CD4-positive, CD25-positive, alpha-beta regulatory T cell (primary cell): ENCODE measurements around the gene TRPC4AP. TPM values are rescaled to one million over a fixed set of nuclear protein-coding genes. Genes with fewer than 3 reads are reported as not detected.
"Not testable (repeated sequence)": the region's sequence is repeated elsewhere in the genome, so short reads cannot be mapped to it uniquely, and the experiment has no call there.

Experiments used
- ATAC-seq, 2 donors: fragments of 150-1000 bp; cut with Tn5 transposase; one replicate each; pipeline ENCODE4 v1.10.0; 2021; ENCODE audit warnings: low read depth in 2 of 2, moderate number of reproducible peaks in 2 of 2, moderate library complexity in 1 of 2
- DNase-seq, 3 donors: peaks; one replicate each; pipeline versions ENCODE4 v3.0.0 to v3.0.0-alpha.2; 2012 to 2022; ENCODE audit warnings: mixed read lengths in 1 of 3
- H3K27ac ChIP-seq: one replicate; pipeline ENCODE4 v1.7.0; 2013; ENCODE audit warnings: mild to moderate bottlenecking, low read length; ENCODE audit not compliant: insufficient read depth, poor library complexity, severe bottlenecking
- H3K27me3 ChIP-seq: one replicate; pipeline ENCODE4 v1.7.0; 2013; ENCODE audit warnings: low read length; ENCODE audit not compliant: control insufficient read depth, insufficient read depth
- H3K36me3 ChIP-seq: one replicate; pipeline ENCODE4 v1.7.0; 2013; ENCODE audit warnings: mild to moderate bottlenecking, low read length, moderate library complexity; ENCODE audit not compliant: control insufficient read depth, insufficient read depth
- H3K4me1 ChIP-seq: 2 replicates; pipeline ENCODE4 v1.7.0; 2013; ENCODE audit warnings: mild to moderate bottlenecking, low read length; ENCODE audit not compliant: insufficient read depth, control insufficient read depth, poor library complexity, severe bottlenecking
- H3K4me3 ChIP-seq: one replicate; pipeline ENCODE4 v1.7.0; 2013; ENCODE audit warnings: low read depth, mild to moderate bottlenecking, low read length, moderate library complexity
- H3K9me3 ChIP-seq, 2 experiments: 1 replicate in 1 of 2; 2 replicates in 1 of 2; pipeline ENCODE4 v1.7.0; 2013; ENCODE audit warnings: low read length in 2 of 2, mild to moderate bottlenecking in 1 of 2, moderate library complexity in 1 of 2; ENCODE audit not compliant: control insufficient read depth in 2 of 2
- H3K27ac Mint-ChIP-seq, 3 donors: one replicate each; pipeline ENCODE4 v1.8.0; 2020 to 2022; ENCODE audit warnings: mild to moderate bottlenecking in 3 of 3, mixed read lengths in 3 of 3, moderate library complexity in 2 of 3
- H3K27me3 Mint-ChIP-seq: one replicate; pipeline ENCODE4 v1.8.0; 2022; ENCODE audit warnings: mild to moderate bottlenecking, mixed read lengths
- H3K36me3 Mint-ChIP-seq: one replicate; pipeline ENCODE4 v1.8.0; 2020; ENCODE audit warnings: mixed read lengths
- H3K4me1 Mint-ChIP-seq, 4 donors: one replicate each; pipeline ENCODE4 v1.8.0; 2020 to 2022; ENCODE audit warnings: mixed read lengths in 4 of 4, mild to moderate bottlenecking in 1 of 4
- H3K4me3 Mint-ChIP-seq, 4 donors: one replicate each; pipeline ENCODE4 v1.8.0; 2020 to 2022; ENCODE audit warnings: mild to moderate bottlenecking in 4 of 4, mixed read lengths in 4 of 4, moderate library complexity in 3 of 4
- H3K9me3 Mint-ChIP-seq, 7 donors: one replicate each; pipeline ENCODE4 v1.8.0; 2020 to 2022; ENCODE audit warnings: mixed read lengths in 7 of 7, mild to moderate bottlenecking in 3 of 7, moderate library complexity in 2 of 7
- polyA plus RNA-seq, 4 donors: library from polyadenylated mRNA; unstranded; fragments of 300-500 nt; fragmentation: Illumina TruSeq; gene quantifications; one replicate each; pipeline ENCODE4 v1.2.3, GENCODE V29; 2021
- total RNA-seq: library from RNA; stranded (reverse); gene quantifications from one replicate; pipeline ENCODE4 v1.2.3, GENCODE V29; 2022

Gene TRPC4AP
- total and polyA plus RNA-seq, 5 donors from 2014 or later = 58.7 to 76.4 (median 61.2) TPM

GRCh38 chr20:35052616-35053015 is 40.0 kb downstream of the TRPC4AP start:
- not testable (repeated sequence) for H3K4me3 ChIP-seq, H3K4me3 Mint-ChIP-seq, H3K27ac ChIP-seq, H3K9me3 ChIP-seq, H3K27me3 ChIP-seq, H3K27me3 Mint-ChIP-seq, H3K9me3 Mint-ChIP-seq, DNase-seq, ATAC-seq
- Mint-ChIP-seq H3K36me3 (peaks cover 37% of the 10 kb centered on the region), H3K27ac (peak overlapping the region in 1 of 3 donors; percentile 32), H3K4me1 (peaks cover 21 to 37% (median 25%) of the 10 kb centered on the region in 4 donors)
- H3K4me1 ChIP-seq = peaks cover 10% of the 10 kb centered on the region
- H3K36me3 ChIP-seq = peaks cover 55% of the 10 kb centered on the region

GRCh38 chr20:35049776-35050352 is 42.7 kb downstream of the TRPC4AP start:
- H3K27ac Mint-ChIP-seq = peak overlapping the region in 1 of 3 donors; percentile 67
- peaks cover 62% of the 10 kb centered on the region for H3K36me3 ChIP-seq

GRCh38 chr20:35048739-35049138 is 43.9 kb downstream of the TRPC4AP start:
- Histone ChIP-seq H3K9me3 (no peaks in the 10 kb centered on the region), H3K36me3 (peaks cover 57% of the 10 kb centered on the region), H3K4me1 (no peaks in the 10 kb centered on the region), H3K4me3 (no peak overlapping the region), H3K27me3 (no peaks in the 10 kb centered on the region), H3K27ac (no peak overlapping the region)
- H3K9me3 Mint-ChIP-seq = no peaks in the 10 kb centered on the region
- ATAC-seq = no peak
- H3K36me3 Mint-ChIP-seq = peaks cover 35% of the 10 kb centered on the region
- no peak for DNase-seq
- no peaks in the 10 kb centered on the region for H3K27me3 Mint-ChIP-seq
- no peak overlapping the region for H3K27ac Mint-ChIP-seq
- peaks cover 2 to 17% (median 7%) of the 10 kb centered on the region in 4 donors for H3K4me1 Mint-ChIP-seq
- H3K4me3 Mint-ChIP-seq = no peak overlapping the region

More at GRCh38 chr20:35049776-35050352, 42.7 kb downstream of the TRPC4AP start:
- ATAC-seq (no peak), DNase-seq (peak in 1 of 3 donors; percentile 42)
- Mint-ChIP-seq H3K9me3 (no peaks in the 10 kb centered on the region), H3K36me3 (peaks cover 39% of the 10 kb centered on the region), H3K4me1 (peaks cover 6 to 16% (median 10%) of the 10 kb centered on the region in 4 donors), H3K4me3 (no peak overlapping the region), H3K27me3 (no peaks in the 10 kb centered on the region)
- H3K4me1 ChIP-seq = no peaks in the 10 kb centered on the region
- H3K27me3 ChIP-seq = no peaks in the 10 kb centered on the region
- H3K4me3 ChIP-seq = no peak overlapping the region
- no peaks in the 10 kb centered on the region for H3K9me3 ChIP-seq
- H3K27ac ChIP-seq = no peak overlapping the region

GRCh38 chr20:35042268-35042667 is 50.3 kb downstream of the TRPC4AP start:
- H3K4me3 ChIP-seq = no peak overlapping the region
- H3K4me1 ChIP-seq = no peaks in the 10 kb centered on the region
- H3K27ac Mint-ChIP-seq = no peak overlapping the region
- DNase-seq = no peak
- H3K4me1 Mint-ChIP-seq = peaks cover 3 to 16% (median 13%) of the 10 kb centered on the region in 4 donors
- H3K9me3 ChIP-seq = no peaks in the 10 kb centered on the region
- no peaks in the 10 kb centered on the region for H3K27me3 ChIP-seq
- H3K27ac ChIP-seq = no peak overlapping the region
- H3K36me3 ChIP-seq = peaks cover 58% of the 10 kb centered on the region
- H3K9me3 Mint-ChIP-seq = no peaks in the 10 kb centered on the region
- peaks cover 27% of the 10 kb centered on the region for H3K36me3 Mint-ChIP-seq
- no peak for ATAC-seq
- no peak overlapping the region for H3K4me3 Mint-ChIP-seq
- no peaks in the 10 kb centered on the region for H3K27me3 Mint-ChIP-seq

- Mint-ChIP-seq H3K9me3 (no peaks in the 10 kb centered on the region), H3K36me3 (peaks cover 21% of the 10 kb centered on the region)
These were observed 52.0 kb downstream of the TRPC4AP start for GRCh38 chr20:35040646-35041045.

GRCh38 chr20:35039846-35040489 is 52.6 kb downstream of the TRPC4AP start:
- H3K4me1 ChIP-seq = no peaks in the 10 kb centered on the region
- H3K27me3 Mint-ChIP-seq = no peaks in the 10 kb centered on the region
- H3K36me3 Mint-ChIP-seq = peaks cover 22% of the 10 kb centered on the region
- ATAC-seq (no peak), DNase-seq (no peak)
- no peaks in the 10 kb centered on the region for H3K9me3 Mint-ChIP-seq
- H3K27ac Mint-ChIP-seq = peak overlapping the region in 1 of 3 donors; percentile 29
- H3K4me3 Mint-ChIP-seq = no peak overlapping the region
- H3K27me3 ChIP-seq = no peaks in the 10 kb centered on the region
- no peak overlapping the region for H3K27ac ChIP-seq
- H3K9me3 ChIP-seq = no peaks in the 10 kb centered on the region
- peaks cover 3 to 16% (median 13%) of the 10 kb centered on the region in 4 donors for H3K4me1 Mint-ChIP-seq
- no peak overlapping the region for H3K4me3 ChIP-seq
- H3K36me3 ChIP-seq = peaks cover 54% of the 10 kb centered on the region

More at GRCh38 chr20:35040646-35041045, 52.0 kb downstream of the TRPC4AP start:
- Histone ChIP-seq H3K27me3 (no peaks in the 10 kb centered on the region), H3K36me3 (peaks cover 53% of the 10 kb centered on the region), H3K9me3 (no peaks in the 10 kb centered on the region), H3K4me3 (no peak overlapping the region), H3K27ac (no peak overlapping the region), H3K4me1 (no peaks in the 10 kb centered on the region)
- peaks cover 3 to 16% (median 12%) of the 10 kb centered on the region in 4 donors for H3K4me1 Mint-ChIP-seq
- ATAC-seq = no peak
- no peaks in the 10 kb centered on the region for H3K27me3 Mint-ChIP-seq
- no peak overlapping the region for H3K27ac Mint-ChIP-seq
- DNase-seq = no peak
- H3K4me3 Mint-ChIP-seq = no peak overlapping the region

- DNase-seq (no peak), ATAC-seq (no peak)
- H3K9me3 ChIP-seq = no peaks in the 10 kb centered on the region
- H3K27ac Mint-ChIP-seq = peak overlapping the region in 2 of 3 donors; percentile 20 to 29
- no peaks in the 10 kb centered on the region for H3K27me3 ChIP-seq
- H3K4me3 ChIP-seq = no peak overlapping the region
- H3K27ac ChIP-seq = no peak overlapping the region
- H3K4me1 Mint-ChIP-seq = peaks cover 3 to 16% (median 13%) of the 10 kb centered on the region in 4 donors
- no peaks in the 10 kb centered on the region for H3K4me1 ChIP-seq
- H3K27me3 Mint-ChIP-seq = no peaks in the 10 kb centered on the region
- peaks cover 23% of the 10 kb centered on the region for H3K36me3 Mint-ChIP-seq
- no peak overlapping the region for H3K4me3 Mint-ChIP-seq
- H3K9me3 Mint-ChIP-seq = no peaks in the 10 kb centered on the region
- H3K36me3 ChIP-seq = peaks cover 59% of the 10 kb centered on the region
These were observed 53.5 kb downstream of the TRPC4AP start for GRCh38 chr20:35039146-35039545.

- Mint-ChIP-seq H3K27me3 (no peaks in the 10 kb centered on the region), H3K9me3 (no peaks in the 10 kb centered on the region), H3K27ac (no peak overlapping the region), H3K4me1 (peaks cover 0 to 6% (median 3%) of the 10 kb centered on the region in 4 donors), H3K36me3 (peaks cover 25% of the 10 kb centered on the region), H3K4me3 (no peak overlapping the region)
- Histone ChIP-seq H3K36me3 (peaks cover 62% of the 10 kb centered on the region), H3K27me3 (no peaks in the 10 kb centered on the region), H3K9me3 (no peaks in the 10 kb centered on the region), H3K4me3 (no peak overlapping the region), H3K4me1 (no peaks in the 10 kb centered on the region), H3K27ac (no peak overlapping the region)
- DNase-seq (no peak), ATAC-seq (no peak)
These were observed 58.5 kb downstream of the TRPC4AP start for GRCh38 chr20:35034145-35034544.
